ENCODE results near the gene DISC1.
"Not testable (repeated sequence)": the region's sequence is repeated elsewhere in the genome, so short reads cannot be mapped to it uniquely, and the experiment has no call there.

Gene DISC1

GRCh38 chr1:231770506-231771175 lies 144.1 kb downstream of the DISC1 start:
- no peak for DNase-seq (ENCODE audit: low read depth)

- no peak for DNase-seq (ENCODE audit: low read depth)
These were observed 148.2 kb downstream of the DISC1 start for GRCh38 chr1:231774719-231775335.

- DNase-seq (ENCODE audit: low read depth), result no peak
These were observed 149.6 kb downstream of the DISC1 start for GRCh38 chr1:231776010-231776756.

GRCh38 chr1:231776757-231777062 lies 150.1 kb downstream of the DISC1 start:
- no peak for DNase-seq (ENCODE audit: low read depth)

- no peak for DNase-seq (ENCODE audit: low read depth)
These were observed 151.6 kb downstream of the DISC1 start for GRCh38 chr1:231778009-231778719.

- no peak for DNase-seq (ENCODE audit: low read depth)
These were observed 152.5 kb downstream of the DISC1 start for GRCh38 chr1:231779081-231779480.

GRCh38 chr1:231781892-231782291 lies 155.3 kb downstream of the DISC1 start:
- DNase-seq (ENCODE audit: low read depth), result no peak

GRCh38 chr1:231785073-231785472 lies 158.5 kb downstream of the DISC1 start:
- not testable (repeated sequence) for DNase-seq (ENCODE audit: low read depth)

- no peak for DNase-seq (ENCODE audit: low read depth)
These were observed 159.5 kb downstream of the DISC1 start for GRCh38 chr1:231786126-231786525.

- no peak for DNase-seq (ENCODE audit: low read depth)
These were observed 166.0 kb downstream of the DISC1 start for GRCh38 chr1:231792634-231793033.

GRCh38 chr1:231793893-231794292 lies 167.3 kb downstream of the DISC1 start:
- no peak for DNase-seq (ENCODE audit: low read depth)

- DNase-seq (ENCODE audit: low read depth), result no peak
These were observed 169.6 kb downstream of the DISC1 start for GRCh38 chr1:231796141-231796540.

GRCh38 chr1:231799363-231799986 lies 172.9 kb downstream of the DISC1 start:
- no peak for DNase-seq (ENCODE audit: low read depth)

GRCh38 chr1:231800108-231800507 lies 173.5 kb downstream of the DISC1 start:
- no peak for DNase-seq (ENCODE audit: low read depth)

GRCh38 chr1:231801042-231801585 lies 174.5 kb downstream of the DISC1 start:
- DNase-seq (ENCODE audit: low read depth), result no peak

GRCh38 chr1:231803353-231803752 lies 176.8 kb downstream of the DISC1 start:
- no peak for DNase-seq (ENCODE audit: low read depth)

GRCh38 chr1:231806623-231807495 lies 180.3 kb downstream of the DISC1 start:
- DNase-seq (ENCODE audit: low read depth), result peak; percentile 36

- DNase-seq (ENCODE audit: low read depth), result no peak
These were observed 181.0 kb downstream of the DISC1 start for GRCh38 chr1:231807541-231807940.

- DNase-seq (ENCODE audit: low read depth), result no peak
These were observed 181.5 kb downstream of the DISC1 start for GRCh38 chr1:231808116-231808515.

GRCh38 chr1:231808990-231809389 lies 182.4 kb downstream of the DISC1 start:
- no peak for DNase-seq (ENCODE audit: low read depth)

GRCh38 chr1:231810415-231810814 lies 183.8 kb downstream of the DISC1 start:
- DNase-seq (ENCODE audit: low read depth), result no peak

All from activated T-cell treated with anti-CD3 and anti-CD28 coated beads for 48 hours (primary cell).